Natural killer cell (primary cell): ENCODE data around the gene CABP4. TPM values are rescaled to one million over a fixed set of nuclear protein-coding genes. Genes with fewer than 3 reads are reported as not detected.
A peak's percentile ranks its signal among the peaks of the same experiment; 100 is the strongest.
"Not testable (repeated sequence)": the region's sequence is repeated elsewhere in the genome, so short reads cannot be mapped to it uniquely, and the experiment has no call there.

ENCODE experiments used
- ATAC-seq, 3 donors: fragments of 150-1000 bp in 2 of 3; fragments of 200-7000 bp in 1 of 3; cut with Tn5 transposase; 1 replicate in 1 of 3; 2 replicates in 2 of 3; pipeline ENCODE4 v1.10.0; 2021; ENCODE audit warnings: mild to moderate bottlenecking in 2 of 3, moderate library complexity in 2 of 3
- DNase-seq, 2 donors: peaks; one replicate each; pipeline versions ENCODE4 v3.0.0 to v3.0.0-alpha.2; 2013 to 2021; ENCODE audit warnings: mixed read lengths in 1 of 2
- H3K27ac ChIP-seq: one replicate; pipeline ENCODE4 v1.5.1; 2013; ENCODE audit warnings: mild to moderate bottlenecking, low read length
- H3K27me3 ChIP-seq: one replicate; pipeline ENCODE4 v1.6.1; 2013; ENCODE audit warnings: low read length; ENCODE audit not compliant: control insufficient read depth, insufficient read depth
- H3K36me3 ChIP-seq: one replicate; pipeline ENCODE4 v1.6.1; 2013; ENCODE audit warnings: low read length; ENCODE audit not compliant: control insufficient read depth, insufficient read depth
- H3K4me1 ChIP-seq: one replicate; pipeline ENCODE4 v1.6.1; 2013; ENCODE audit warnings: low read length; ENCODE audit not compliant: control insufficient read depth, insufficient read depth
- H3K4me3 ChIP-seq: one replicate; pipeline ENCODE4 v1.5.1; 2013; ENCODE audit warnings: low read length
- H3K9me3 ChIP-seq: one replicate; pipeline ENCODE4 v1.6.1; 2013; ENCODE audit warnings: low read length; ENCODE audit not compliant: control insufficient read depth, insufficient read depth
- H3K27ac Mint-ChIP-seq, 2 donors: one replicate each; pipeline ENCODE4 v1.8.0; 2022; ENCODE audit warnings: mild to moderate bottlenecking in 2 of 2, mixed read lengths in 2 of 2, moderate library complexity in 1 of 2
- H3K27me3 Mint-ChIP-seq, 2 donors: one replicate each; pipeline ENCODE4 v1.8.0; 2022; ENCODE audit warnings: low read depth in 2 of 2, mixed read lengths in 2 of 2
- H3K36me3 Mint-ChIP-seq: one replicate; pipeline ENCODE4 v1.8.0; 2022; ENCODE audit warnings: mixed read lengths
- H3K4me1 Mint-ChIP-seq, 2 donors: one replicate each; pipeline ENCODE4 v1.8.0; 2022; ENCODE audit warnings: mixed read lengths in 2 of 2
- H3K4me3 Mint-ChIP-seq: one replicate; pipeline ENCODE4 v1.8.0; 2022; ENCODE audit warnings: mild to moderate bottlenecking, moderate library complexity, mixed read lengths
- H3K9me3 Mint-ChIP-seq, 2 donors: one replicate each; pipeline ENCODE4 v1.8.0; 2022; ENCODE audit warnings: mixed read lengths in 2 of 2
- CTCF ChIP-seq: fragments of 200-600 bp; IDR thresholded peaks from one replicate; pipeline ENCODE4 v1.8.0; 2022; ENCODE audit warnings: antibody characterized with exemption
- WGBS: methylation state at CpG from one replicate; pipeline ENCODE4 v1.1.7; 2013; ENCODE audit warnings: missing lambda C conversion rate; ENCODE audit not compliant: insufficient coverage; 5-methylcytosine and 5-hydroxymethylcytosine counted together
- intact Hi-C: fragments of 100-400 bp; cut with micrococcal nuclease; formaldehyde crosslinking; loops from one replicate; pipeline ENCODE4 v1.14.2; 2022
- total RNA-seq, 4 donors: library from RNA; stranded (reverse); fragments of 120-200 nt in 1 of 4; gene quantifications; one replicate each; pipeline versions ENCODE4 v1.2.3 to v1.2.4, GENCODE V29; 2013 to 2022

Gene CABP4
- total RNA-seq, 3 donors from 2014 or later (not counting 1 experiment from before 2014, with no cell fraction given): 12.9 to 22.8 (median 21.3) TPM

DNA sequence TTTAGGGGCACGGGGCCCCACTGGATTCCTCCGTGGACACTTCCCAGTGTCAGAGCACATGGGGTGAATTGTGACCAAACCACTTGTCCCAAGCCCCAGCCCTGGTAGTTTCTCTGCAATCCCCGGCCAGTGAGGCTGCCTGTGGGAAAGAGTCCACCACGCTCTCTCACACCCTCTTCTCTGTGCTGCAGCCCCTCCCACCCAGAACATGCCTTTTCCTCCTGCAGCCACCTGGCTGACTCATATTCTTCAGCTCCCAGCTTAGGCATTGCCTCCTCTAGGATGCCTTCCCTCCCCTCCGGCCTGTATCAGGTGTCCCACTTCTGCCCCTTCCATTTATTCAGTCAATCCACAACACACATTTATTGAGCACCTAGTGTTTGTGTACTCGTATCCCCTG lies 32.3 kb upstream of the CABP4 start:
- no peaks in the 10 kb centered on the region for H3K36me3 ChIP-seq
- Mint-ChIP-seq H3K27me3 (no peaks in the 10 kb centered on the region), H3K4me1 (peaks cover 13 to 49% of the 10 kb centered on the region in 2 donors), H3K36me3 (no peaks in the 10 kb centered on the region), H3K27ac (no peak overlapping the region), H3K9me3 (no peaks in the 10 kb centered on the region), H3K4me3 (peak overlapping the region; percentile 28)
- no peak overlapping the region for H3K27ac ChIP-seq
- no peak for ATAC-seq
- no peak overlapping the region for H3K4me3 ChIP-seq
- DNase-seq: no peak
- no peaks in the 10 kb centered on the region for H3K9me3 ChIP-seq
- peaks cover 47% of the 10 kb centered on the region for H3K4me1 ChIP-seq
- WGBS: 82% methylated on average over 6 of the region's 6 CpGs
- no peaks in the 10 kb centered on the region for H3K27me3 ChIP-seq
- intact Hi-C loops: no loop called here
- no peak for TF ChIP-seq CTCF

- 97% methylated on average over 13 of the region's 13 CpGs for WGBS
- Histone ChIP-seq H3K4me1 (peaks cover 42% of the 10 kb centered on the region), H3K4me3 (no peak overlapping the region), H3K27me3 (no peaks in the 10 kb centered on the region), H3K36me3 (no peaks in the 10 kb centered on the region), H3K9me3 (no peaks in the 10 kb centered on the region), H3K27ac (no peak overlapping the region)
- peaks cover 18 to 44% of the 10 kb centered on the region in 2 donors for H3K4me1 Mint-ChIP-seq
- DNase-seq (no peak), ATAC-seq (no peak)
- intact Hi-C loops: no loop called here
- TF ChIP-seq CTCF: no peak
- no peaks in the 10 kb centered on the region for H3K9me3 Mint-ChIP-seq
- no peaks in the 10 kb centered on the region for H3K36me3 Mint-ChIP-seq
- H3K27me3 Mint-ChIP-seq: no peaks in the 10 kb centered on the region
- no peak overlapping the region for H3K27ac Mint-ChIP-seq
- H3K4me3 Mint-ChIP-seq: no peak overlapping the region
Observed at GRCh38 chr11:67423466-67423865, 31.7 kb upstream of the CABP4 start.

DNA sequence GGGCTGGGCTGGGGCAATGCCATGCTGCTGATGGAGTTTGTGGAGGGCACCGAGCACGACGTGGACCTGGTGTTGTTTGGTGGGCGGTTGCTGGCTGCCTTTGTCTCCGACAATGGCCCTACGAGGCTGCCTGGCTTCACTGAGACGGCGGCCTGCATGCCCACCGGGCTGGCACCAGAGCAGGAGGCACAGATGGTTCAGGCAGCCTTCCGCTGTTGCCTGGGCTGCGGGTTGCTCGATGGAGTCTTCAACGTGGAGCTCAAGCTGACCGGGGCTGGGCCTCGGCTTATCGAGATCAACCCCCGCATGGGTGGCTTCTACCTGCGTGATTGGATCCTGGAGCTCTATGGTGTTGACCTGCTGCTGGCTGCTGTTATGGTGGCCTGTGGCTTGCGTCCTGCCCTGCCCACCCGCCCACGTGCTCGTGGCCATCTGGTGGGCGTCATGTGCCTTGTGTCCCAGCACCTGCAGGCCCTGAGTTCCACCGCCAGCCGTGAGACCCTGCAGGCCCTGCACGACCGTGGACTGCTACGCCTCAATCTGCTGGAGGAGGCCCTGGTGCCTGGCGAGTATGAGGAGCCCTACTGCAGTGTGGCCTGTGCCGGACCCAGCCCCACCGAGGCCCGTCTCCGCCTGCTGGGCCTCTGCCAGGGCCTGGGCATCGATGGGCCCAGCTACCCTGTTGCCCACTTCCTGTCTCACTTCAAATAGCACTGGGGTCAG lies 31.1 kb upstream of the CABP4 start:
- no peak for ATAC-seq
- H3K9me3 Mint-ChIP-seq: no peaks in the 10 kb centered on the region
- DNase-seq: no peak

DNA sequence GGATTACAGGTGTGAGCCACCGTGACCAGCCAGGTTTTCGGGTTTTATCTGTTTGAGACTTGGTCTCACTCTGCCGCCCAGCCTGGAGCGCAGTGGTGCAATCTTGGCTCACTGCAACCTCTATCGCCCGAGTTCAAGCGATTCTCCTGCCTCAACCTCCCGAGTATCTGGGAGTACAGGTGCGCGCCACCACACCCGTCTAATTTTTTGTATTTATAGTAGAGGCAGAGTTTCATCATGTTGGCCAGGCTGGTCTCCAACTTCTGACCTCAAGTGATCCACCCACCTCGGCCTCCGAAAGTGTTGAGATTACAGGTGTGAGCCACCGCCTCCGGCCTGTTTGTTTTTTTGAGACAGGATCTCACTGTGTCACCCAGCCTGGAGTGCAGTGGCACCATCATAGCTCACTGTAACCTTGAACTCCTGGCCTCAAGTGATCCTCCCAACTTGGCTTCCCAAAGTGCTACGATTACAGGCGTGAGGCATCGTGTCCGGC lies 27.7 kb upstream of the CABP4 start:
- ATAC-seq: not testable (repeated sequence)
- WGBS: 75% methylated on average over 19 of the region's 19 CpGs

More for the DNA sequence above, 31.1 kb upstream of the CABP4 start:
- Histone ChIP-seq H3K4me3 (no peak overlapping the region), H3K4me1 (peaks cover 42% of the 10 kb centered on the region), H3K9me3 (no peaks in the 10 kb centered on the region), H3K36me3 (no peaks in the 10 kb centered on the region), H3K27me3 (no peaks in the 10 kb centered on the region), H3K27ac (no peak overlapping the region)
- WGBS: 85% methylated on average over 34 of the region's 34 CpGs
- Mint-ChIP-seq H3K27me3 (no peaks in the 10 kb centered on the region), H3K4me1 (peaks cover 23 to 44% of the 10 kb centered on the region in 2 donors), H3K36me3 (no peaks in the 10 kb centered on the region), H3K27ac (no peak overlapping the region), H3K4me3 (no peak overlapping the region)
- intact Hi-C loops: no loop called here
- TF ChIP-seq CTCF: no peak

More for the DNA sequence above, 27.7 kb upstream of the CABP4 start:
- intact Hi-C loops: loop anchor here (5.0 kb wide), 1 partner anchor 35 kb away; no protein-coding TSS in a partner anchor
- Histone ChIP-seq H3K4me1 (peaks cover 38% of the 10 kb centered on the region), H3K36me3 (peaks cover 14% of the 10 kb centered on the region), H3K27ac (peak overlapping the region; percentile 83), H3K4me3 (peak overlapping the region; percentile 74)
- Mint-ChIP-seq H3K4me3 (peak overlapping the region; percentile 93), H3K27ac (peak overlapping the region; percentile 92 to 94), H3K4me1 (peaks cover 26 to 33% of the 10 kb centered on the region in 2 donors)
- DNase-seq, H3K27me3 ChIP-seq, H3K36me3 Mint-ChIP-seq, H3K27me3 Mint-ChIP-seq, H3K9me3 ChIP-seq, H3K9me3 Mint-ChIP-seq: not testable (repeated sequence)
